Loucy (cell line): ENCODE measurements around the gene AGAP1.

Source experiments
- H2AFZ ChIP-seq: fragments of 200-600 bp; sonication (generic); 2 replicates; pipeline ENCODE4 v1.6.0; 2016; ENCODE audit warnings: antibody characterized with exemption, mild to moderate bottlenecking, low read length, moderate library complexity
- H3F3A ChIP-seq: fragments of 200-600 bp; 2 replicates; pipeline ENCODE4 v1.6.0; 2016; ENCODE audit warnings: antibody characterized with exemption, low read depth, mild to moderate bottlenecking
- H3K27me3 ChIP-seq: fragments of 200-600 bp; sonication (generic); 2 replicates; pipeline ENCODE4 v1.6.1; 2014; ENCODE audit warnings: low read length, mild to moderate bottlenecking; ENCODE audit not compliant: insufficient read depth, poor library complexity, severe bottlenecking
- H3K36me3 ChIP-seq: fragments of 200-600 bp; sonication (generic); 2 replicates; pipeline ENCODE4 v1.6.1; 2016; ENCODE audit warnings: low read length; ENCODE audit not compliant: insufficient read depth
- H3K4me1 ChIP-seq: fragments of 200-600 bp; sonication (generic); 2 replicates; pipeline ENCODE4 v1.5.1; 2014; ENCODE audit warnings: low read length, mild to moderate bottlenecking; ENCODE audit not compliant: insufficient read depth, poor library complexity, severe bottlenecking
- H3K4me2 ChIP-seq: fragments of 200-600 bp; sonication (generic); 2 replicates; pipeline ENCODE4 v1.6.0; 2014; ENCODE audit warnings: antibody characterized with exemption, low read length, low read depth, mild to moderate bottlenecking; ENCODE audit not compliant: poor library complexity, severe bottlenecking
- H3K4me3 ChIP-seq: fragments of 200-600 bp; sonication (generic); 2 replicates; pipeline ENCODE4 v1.5.1; 2014; ENCODE audit warnings: low read length, mild to moderate bottlenecking, mixed read lengths; ENCODE audit not compliant: poor library complexity, severe bottlenecking
- H3K79me2 ChIP-seq: fragments of 200-600 bp; sonication (generic); 2 replicates; pipeline ENCODE4 v1.6.1; 2014; ENCODE audit warnings: low read length; ENCODE audit not compliant: insufficient read depth
- H3K9ac ChIP-seq: fragments of 200-600 bp; sonication (generic); 2 replicates; pipeline ENCODE4 v1.6.0; 2014; ENCODE audit warnings: mild to moderate bottlenecking, low read depth, low read length, moderate library complexity; ENCODE audit not compliant: poor library complexity, severe bottlenecking
- H3K9me2 ChIP-seq: fragments of 200-600 bp; sonication (generic); replicated peaks from 2 replicates; pipeline ENCODE4 v1.6.1; 2016; ENCODE audit warnings: low read depth, low read length, mixed read lengths
- H3K9me3 ChIP-seq: fragments of 200-600 bp; sonication (generic); 2 replicates; pipeline ENCODE4 v1.6.1; 2014; ENCODE audit warnings: mild to moderate bottlenecking, antibody characterized with exemption, low read length, low read depth; ENCODE audit not compliant: insufficient read depth
- H4K20me1 ChIP-seq: fragments of 200-600 bp; sonication (generic); 2 replicates; pipeline ENCODE4 v1.6.0; 2014; ENCODE audit warnings: antibody characterized with exemption, low read length, mild to moderate bottlenecking; ENCODE audit not compliant: insufficient read depth, poor library complexity, severe bottlenecking
- EZH2phosphoT487 ChIP-seq: fragments of 200-600 bp; IDR thresholded peaks from 2 replicates; pipeline ENCODE4 v1.6.1; 2018; ENCODE audit warnings: antibody characterized with exemption, mild to moderate bottlenecking, moderate library complexity, borderline replicate concordance
- TF ChIP-seq, protein P1 (sequence below): fragments of 200-600 bp; sonication (generic); conservative IDR thresholded peaks from 2 replicates; pipeline ENCODE4 v1.5.1; 2014; ENCODE audit warnings: mild to moderate bottlenecking, antibody characterized with exemption, low read length

The AGAP1 gene

DNA sequence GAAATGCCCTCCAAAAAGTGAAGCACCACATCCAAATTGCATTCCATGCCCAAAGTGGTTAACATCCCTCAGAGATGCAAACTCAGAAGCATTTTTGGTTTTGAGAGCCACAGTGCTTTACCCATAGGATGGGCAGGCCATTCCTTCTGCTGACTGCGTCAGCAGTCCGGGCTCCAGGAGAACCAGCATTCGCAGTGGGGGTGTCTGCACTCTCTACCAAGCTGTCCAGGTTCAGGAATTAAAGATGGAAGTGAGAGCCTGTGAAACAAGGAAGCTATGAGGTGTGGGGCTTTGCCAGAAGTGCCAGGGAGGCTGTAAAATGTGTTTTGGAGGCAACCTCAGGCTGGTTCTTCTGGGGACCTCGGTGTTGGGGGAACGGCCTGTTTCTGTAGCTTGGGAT is 205.7 kb downstream of the AGAP1 start:
- TF ChIP-seq EZH2phosphoT487, result no peak
- TF ChIP-seq, protein P1, sequence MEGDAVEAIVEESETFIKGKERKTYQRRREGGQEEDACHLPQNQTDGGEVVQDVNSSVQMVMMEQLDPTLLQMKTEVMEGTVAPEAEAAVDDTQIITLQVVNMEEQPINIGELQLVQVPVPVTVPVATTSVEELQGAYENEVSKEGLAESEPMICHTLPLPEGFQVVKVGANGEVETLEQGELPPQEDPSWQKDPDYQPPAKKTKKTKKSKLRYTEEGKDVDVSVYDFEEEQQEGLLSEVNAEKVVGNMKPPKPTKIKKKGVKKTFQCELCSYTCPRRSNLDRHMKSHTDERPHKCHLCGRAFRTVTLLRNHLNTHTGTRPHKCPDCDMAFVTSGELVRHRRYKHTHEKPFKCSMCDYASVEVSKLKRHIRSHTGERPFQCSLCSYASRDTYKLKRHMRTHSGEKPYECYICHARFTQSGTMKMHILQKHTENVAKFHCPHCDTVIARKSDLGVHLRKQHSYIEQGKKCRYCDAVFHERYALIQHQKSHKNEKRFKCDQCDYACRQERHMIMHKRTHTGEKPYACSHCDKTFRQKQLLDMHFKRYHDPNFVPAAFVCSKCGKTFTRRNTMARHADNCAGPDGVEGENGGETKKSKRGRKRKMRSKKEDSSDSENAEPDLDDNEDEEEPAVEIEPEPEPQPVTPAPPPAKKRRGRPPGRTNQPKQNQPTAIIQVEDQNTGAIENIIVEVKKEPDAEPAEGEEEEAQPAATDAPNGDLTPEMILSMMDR, result no peak
- Histone ChIP-seq H3K4me3 (no peak overlapping the region), H3F3A (no peaks in the 10 kb centered on the region), H3K4me1 (no peaks in the 10 kb centered on the region), H3K79me2 (peaks cover 73% of the 10 kb centered on the region; the same call in 1 of the 2 replicates), H3K27me3 (no peaks in the 10 kb centered on the region), H3K9me3 (no peaks in the 10 kb centered on the region), H3K9me2 (no peaks in the 10 kb centered on the region), H3K36me3 (no peaks in the 10 kb centered on the region), H2AFZ (no peak overlapping the region), H4K20me1 (no peaks in the 10 kb centered on the region), H3K9ac (no peak overlapping the region), H3K4me2 (no peak overlapping the region)

DNA sequence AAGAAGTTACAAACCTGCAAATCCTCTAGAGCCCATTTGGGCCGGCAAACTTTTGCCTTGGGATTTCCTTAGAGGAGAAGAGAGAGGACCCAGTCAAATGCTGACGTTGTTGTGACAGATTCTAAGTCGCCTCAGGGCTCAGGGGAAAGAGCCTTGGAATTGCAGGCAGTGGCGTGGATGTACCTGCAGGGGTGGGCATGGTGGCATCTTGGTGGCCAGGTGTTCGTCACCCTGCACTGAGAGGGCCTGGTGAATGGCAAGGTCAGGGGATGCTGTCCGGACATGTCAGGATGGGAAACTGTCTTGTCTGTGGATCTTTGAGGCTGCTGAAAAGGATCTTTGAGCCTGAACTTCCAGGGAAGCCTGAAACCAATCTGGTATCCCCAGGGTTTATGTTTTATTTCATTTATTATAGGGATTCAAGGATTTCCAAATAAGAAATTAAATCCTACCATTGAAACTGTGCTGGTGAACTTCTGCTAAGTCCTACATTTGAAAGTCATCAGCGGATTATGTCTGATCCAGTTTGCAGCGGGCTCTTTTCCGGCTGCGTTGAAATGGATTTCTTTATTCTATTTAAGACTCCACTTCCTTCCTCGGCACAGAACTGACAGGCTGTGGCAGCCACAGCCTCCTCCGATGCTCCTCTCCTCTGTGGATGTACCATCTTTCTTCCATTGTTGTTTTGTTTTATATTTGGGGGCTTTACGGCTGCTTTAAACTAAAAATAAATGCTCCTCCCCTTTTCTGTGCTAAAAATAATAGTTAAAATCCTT is 207.6 kb downstream of the AGAP1 start:
- TF ChIP-seq EZH2phosphoT487, result no peak
- TF ChIP-seq, protein P1, result no peak
- H3K4me1 ChIP-seq, result no peaks in the 10 kb centered on the region
- no peaks in the 10 kb centered on the region for H3K27me3 ChIP-seq
- H3K4me2 ChIP-seq, result no peak overlapping the region
- no peaks in the 10 kb centered on the region for H3K9me3 ChIP-seq
- H2AFZ ChIP-seq, result no peak overlapping the region
- H4K20me1 ChIP-seq, result no peaks in the 10 kb centered on the region
- H3K79me2 ChIP-seq, result peaks cover 58% of the 10 kb centered on the region; the same call in 1 of the 2 replicates
- no peak overlapping the region for H3K4me3 ChIP-seq
- H3K36me3 ChIP-seq, result no peaks in the 10 kb centered on the region
- no peaks in the 10 kb centered on the region for H3F3A ChIP-seq
- H3K9me2 ChIP-seq, result no peaks in the 10 kb centered on the region
- H3K9ac ChIP-seq, result no peak overlapping the region

DNA sequence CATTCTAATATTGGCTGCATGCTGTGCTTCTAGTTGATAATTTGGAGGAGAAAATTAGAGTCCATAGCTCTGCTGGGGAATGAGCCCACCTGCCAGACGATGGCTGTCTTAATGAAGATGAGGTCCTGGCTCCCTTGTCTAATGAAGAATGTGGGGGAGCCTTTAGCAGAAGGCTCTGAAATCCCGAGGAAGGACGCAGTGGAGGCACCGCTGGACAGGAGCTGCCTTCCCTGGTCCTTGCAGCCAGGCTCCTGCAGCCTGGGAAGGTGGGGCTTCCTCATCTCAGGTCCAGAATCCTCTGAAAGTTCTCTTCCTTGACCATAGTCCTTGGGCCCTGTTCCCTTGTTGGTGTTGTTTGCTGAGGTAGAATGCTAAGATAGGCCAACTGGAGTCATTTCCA is 208.3 kb downstream of the AGAP1 start:
- Histone ChIP-seq H3K4me3 (no peak overlapping the region), H3K9me2 (no peaks in the 10 kb centered on the region), H3K27me3 (no peaks in the 10 kb centered on the region), H3K9ac (no peak overlapping the region), H4K20me1 (no peaks in the 10 kb centered on the region), H3K4me2 (no peak overlapping the region), H3K9me3 (no peaks in the 10 kb centered on the region), H3K79me2 (peaks cover 58% of the 10 kb centered on the region; the same call in 1 of the 2 replicates), H3K36me3 (no peaks in the 10 kb centered on the region), H2AFZ (no peak overlapping the region), H3F3A (no peaks in the 10 kb centered on the region), H3K4me1 (no peaks in the 10 kb centered on the region)
- no peak for TF ChIP-seq EZH2phosphoT487
- TF ChIP-seq, protein P1, result no peak
